Measurements from ENCODE around the gene REN. TPM values are rescaled to one million over a fixed set of nuclear protein-coding genes. Genes with fewer than 3 reads are reported as not detected.

REN gene
- total and polyA plus RNA-seq, 2 of the 13 experiments (the other 11 are each of a cell fraction or from before 2014, with no cell fraction given), result not detected

- TF ChIP-seq, protein P1, sequence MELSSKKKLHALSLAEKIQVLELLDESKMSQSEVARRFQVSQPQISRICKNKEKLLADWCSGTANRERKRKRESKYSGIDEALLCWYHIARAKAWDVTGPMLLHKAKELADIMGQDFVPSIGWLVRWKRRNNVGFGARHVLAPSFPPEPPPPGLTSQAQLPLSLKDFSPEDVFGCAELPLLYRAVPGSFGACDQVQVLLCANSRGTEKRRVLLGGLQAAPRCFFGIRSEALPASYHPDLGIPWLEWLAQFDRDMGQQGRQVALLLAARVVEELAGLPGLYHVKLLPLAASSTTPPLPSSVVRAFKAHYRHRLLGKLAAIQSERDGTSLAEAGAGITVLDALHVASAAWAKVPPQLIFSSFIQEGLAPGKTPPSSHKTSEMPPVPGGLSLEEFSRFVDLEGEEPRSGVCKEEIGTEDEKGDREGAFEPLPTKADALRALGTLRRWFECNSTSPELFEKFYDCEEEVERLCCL (CRISPR knock-in tag; IDR thresholded peaks at IDR 0.05; ENCODE audit: borderline replicate concordance), result peak; percentile 70; the same call in 1 of the 2 replicates
- peak; percentile 75; the same call in 1 of the 2 replicates for TF ChIP-seq GTF3A (CRISPR knock-in tag; conservative IDR thresholded peaks at IDR 0.05)
- peak; percentile 77 for TF ChIP-seq ZNF781 (CRISPR knock-in tag; IDR thresholded peaks at IDR 0.05; ENCODE audit: borderline replicate concordance, not compliant biosample characterization)
- TF ChIP-seq MAFG (CRISPR knock-in tag; IDR thresholded peaks at IDR 0.05), result no peak
- no peak; the same call in 1 of the 2 replicates for TF ChIP-seq THRA (CRISPR knock-in tag; IDR thresholded peaks at IDR 0.05; ENCODE audit: borderline replicate concordance)
- TF ChIP-seq ZNF33A (CRISPR knock-in tag; IDR thresholded peaks at IDR 0.05; ENCODE audit: borderline replicate concordance), result no peak
- TF ChIP-seq, protein P2, sequence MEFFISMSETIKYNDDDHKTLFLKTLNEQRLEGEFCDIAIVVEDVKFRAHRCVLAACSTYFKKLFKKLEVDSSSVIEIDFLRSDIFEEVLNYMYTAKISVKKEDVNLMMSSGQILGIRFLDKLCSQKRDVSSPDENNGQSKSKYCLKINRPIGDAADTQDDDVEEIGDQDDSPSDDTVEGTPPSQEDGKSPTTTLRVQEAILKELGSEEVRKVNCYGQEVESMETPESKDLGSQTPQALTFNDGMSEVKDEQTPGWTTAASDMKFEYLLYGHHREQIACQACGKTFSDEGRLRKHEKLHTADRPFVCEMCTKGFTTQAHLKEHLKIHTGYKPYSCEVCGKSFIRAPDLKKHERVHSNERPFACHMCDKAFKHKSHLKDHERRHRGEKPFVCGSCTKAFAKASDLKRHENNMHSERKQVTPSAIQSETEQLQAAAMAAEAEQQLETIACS (CRISPR knock-in tag; IDR thresholded peaks at IDR 0.05), result no peak
- TF ChIP-seq, protein P3, sequence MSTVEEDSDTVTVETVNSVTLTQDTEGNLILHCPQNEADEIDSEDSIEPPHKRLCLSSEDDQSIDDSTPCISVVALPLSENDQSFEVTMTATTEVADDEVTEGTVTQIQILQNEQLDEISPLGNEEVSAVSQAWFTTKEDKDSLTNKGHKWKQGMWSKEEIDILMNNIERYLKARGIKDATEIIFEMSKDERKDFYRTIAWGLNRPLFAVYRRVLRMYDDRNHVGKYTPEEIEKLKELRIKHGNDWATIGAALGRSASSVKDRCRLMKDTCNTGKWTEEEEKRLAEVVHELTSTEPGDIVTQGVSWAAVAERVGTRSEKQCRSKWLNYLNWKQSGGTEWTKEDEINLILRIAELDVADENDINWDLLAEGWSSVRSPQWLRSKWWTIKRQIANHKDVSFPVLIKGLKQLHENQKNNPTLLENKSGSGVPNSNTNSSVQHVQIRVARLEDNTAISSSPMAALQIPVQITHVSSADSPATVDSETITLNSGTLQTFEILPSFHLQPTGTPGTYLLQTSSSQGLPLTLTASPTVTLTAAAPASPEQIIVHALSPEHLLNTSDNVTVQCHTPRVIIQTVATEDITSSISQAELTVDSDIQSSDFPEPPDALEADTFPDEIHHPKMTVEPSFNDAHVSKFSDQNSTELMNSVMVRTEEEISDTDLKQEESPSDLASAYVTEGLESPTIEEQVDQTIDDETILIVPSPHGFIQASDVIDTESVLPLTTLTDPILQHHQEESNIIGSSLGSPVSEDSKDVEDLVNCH (CRISPR knock-in tag; IDR thresholded peaks at IDR 0.05), result no peak
- TF ChIP-seq KAT2B (IDR thresholded peaks at IDR 0.05; ENCODE audit: borderline replicate concordance, low read depth, low read length), result no peak
- 0 out of 2 replicates have a peak, but pooled peaks have one; percentile 46 for TF ChIP-seq MEIS2 (CRISPR knock-in tag; IDR thresholded peaks at IDR 0.05)
- no peak for TF ChIP-seq PCBP2 (optimal IDR thresholded peaks at IDR 0.05; ENCODE audit: low read depth, low read length, poor library complexity, severe bottlenecking)
- peak; percentile 66 for TF ChIP-seq RBFOX2 (IDR thresholded peaks at IDR 0.05; ENCODE audit: low read depth, low read length)
- peak; percentile 87; the same call in 1 of the 2 replicates for TF ChIP-seq YEATS2 (CRISPR knock-in tag; IDR thresholded peaks at IDR 0.05; ENCODE audit: borderline replicate concordance)
- 0 out of 2 replicates have a peak, but pooled peaks have one; percentile 11 for TF ChIP-seq ZNF234 (CRISPR knock-in tag; conservative IDR thresholded peaks at IDR 0.05)
- TF ChIP-seq ZNF775 (CRISPR knock-in tag; IDR thresholded peaks at IDR 0.05; ENCODE audit: borderline replicate concordance), result no peak
- peak; percentile 81; the same call in 1 of the 2 replicates for TF ChIP-seq KDM5B (CRISPR knock-in tag; IDR thresholded peaks at IDR 0.05; ENCODE audit: borderline replicate concordance)
- peak; percentile 55; the same call in 1 of the 2 replicates for TF ChIP-seq ZSCAN9 (CRISPR knock-in tag; IDR thresholded peaks at IDR 0.05; ENCODE audit: borderline replicate concordance)
- TF ChIP-seq KDM3A (CRISPR knock-in tag; IDR thresholded peaks at IDR 0.05; ENCODE audit: low read depth), result peak; percentile 24; the same call in 1 of the 2 replicates
- 0 out of 2 replicates have a peak, but pooled peaks have one; percentile 82 for TF ChIP-seq THAP7 (CRISPR knock-in tag; IDR thresholded peaks at IDR 0.05)
- peak; percentile 95 for TF ChIP-seq ZNF556 (CRISPR knock-in tag; IDR thresholded peaks at IDR 0.05; ENCODE audit: borderline replicate concordance)
These were observed 47.8 kb upstream of the REN start, which contains the start of gene GOLT1A (continued) for GRCh38 chr1:204213668-204214662.

Data from HepG2 (cell line).